GM12878 (cell line): Measurements from ENCODE around the gene GRIK4. TPM values are rescaled to one million over a fixed set of nuclear protein-coding genes. Genes with fewer than 3 reads are reported as not detected.

ENCODE experiments used
- ATAC-seq: fragments of 200-7000 bp; cut with Tn5 transposase; 3 replicates; pipeline ENCODE4 v1.9.1; 2020; ENCODE audit warnings: mild to moderate bottlenecking, moderate library complexity
- BruUV-seq: library from RNA; stranded (reverse); fragments of 400-500 nt; replicated peaks from 2 replicates; lab custom pipeline; 2021; lab: Mats Ljungman, UMichigan
- CTCF ChIA-PET: fragments of 300-600 bp; sonication (Branson Sonifier 250); formaldehyde crosslinking; extraction: SDS; loops from one replicate; lab custom pipeline; 2021; ENCODE audit warnings: inconsistent platforms; lab: Yijun Ruan, JAX
- POLR2A ChIA-PET: fragments of 350-600 bp; formaldehyde crosslinking; extraction: SDS; loops from one replicate; lab custom pipeline; 2021; ENCODE audit warnings: inconsistent platforms; lab: Charles Lee
- RAD21 ChIA-PET: fragments of 300-600 bp; sonication (Branson Sonifier 250); formaldehyde crosslinking; loops from one replicate; lab custom pipeline; 2023; ENCODE audit warnings: antibody characterized with exemption; ENCODE audit not compliant: unreplicated experiment; lab: Charles Lee
- SMC1A ChIA-PET: fragments of 300-600 bp; sonication (Branson Sonifier 250); formaldehyde crosslinking; loops from one replicate; lab custom pipeline; 2023; ENCODE audit not compliant: unreplicated experiment, uncharacterized antibody; lab: Charles Lee
- DNase-seq: peaks from one replicate; pipeline ENCODE4 v3.0.0-alpha.2; 2011; ENCODE audit warnings: low read depth, low spot score
- FAIRE-seq: peaks from 3 replicates; lab custom pipeline; 2011; peaks lifted over from hg19 to GRCh38; lab: Jason Lieb, UNC
- H2AFZ ChIP-seq: 2 replicates; pipeline ENCODE4 v1.6.0; 2011; ENCODE audit warnings: low read depth, low read length, control low read depth; ENCODE audit not compliant: control insufficient read depth
- H3K27ac ChIP-seq: 2 replicates; pipeline ENCODE4 v1.5.1; 2011; ENCODE audit warnings: control low read depth; ENCODE audit not compliant: control insufficient read depth, insufficient read depth
- H3K27me3 ChIP-seq, 2 experiments: replicated peaks in 1 of 2; 2 replicates each; pipeline versions ENCODE4 v1.6.0 to v1.6.1; 2011; ENCODE audit warnings: low read length in 1 of 2; ENCODE audit not compliant: control insufficient read depth in 2 of 2, insufficient read depth in 2 of 2
- H3K36me3 ChIP-seq, 2 experiments: 2 replicates each; pipeline ENCODE4 v1.5.1; 2011; ENCODE audit warnings: low read length in 1 of 2; ENCODE audit not compliant: control insufficient read depth in 2 of 2, insufficient read depth in 2 of 2
- H3K4me1 ChIP-seq: 2 replicates; pipeline ENCODE4 v1.6.1; 2011; ENCODE audit warnings: mild to moderate bottlenecking, low read length, moderate library complexity, mixed read lengths; ENCODE audit not compliant: control insufficient read depth, insufficient read depth
- H3K4me2 ChIP-seq: 2 replicates; pipeline ENCODE4 v1.6.0; 2011; ENCODE audit warnings: control low read depth; ENCODE audit not compliant: control insufficient read depth, insufficient read depth
- H3K4me3 ChIP-seq: fragments of 200-600 bp; sonication (generic); 2 replicates; pipeline ENCODE4 v1.5.1; 2016
- H3K79me2 ChIP-seq: 2 replicates; pipeline ENCODE4 v1.6.0; 2011; ENCODE audit warnings: low read length; ENCODE audit not compliant: control insufficient read depth, insufficient read depth
- H3K9ac ChIP-seq: 2 replicates; pipeline ENCODE4 v1.8.0; 2011; ENCODE audit warnings: low read length, control low read depth, mixed read lengths; ENCODE audit not compliant: control insufficient read depth, insufficient read depth
- H3K9me3 ChIP-seq: replicated peaks from 3 replicates; pipeline ENCODE4 v1.5.1; 2011; ENCODE audit warnings: mild to moderate bottlenecking, low read length; ENCODE audit not compliant: control insufficient read depth, insufficient read depth
- H4K20me1 ChIP-seq: 2 replicates; pipeline ENCODE4 v1.6.0; 2011; ENCODE audit not compliant: control insufficient read depth, insufficient read depth
- CEBPB ChIP-seq, 2 experiments: fragments of 150-350 bp in 1 of 2; IDR thresholded peaks; 2 replicates each; pipeline ENCODE4 v1.6.1; 2012 to 2014; ENCODE audit warnings: low read depth in 2 of 2, low read length in 2 of 2, borderline replicate concordance in 1 of 2, inconsistent platforms in 1 of 2
- CHD4 ChIP-seq: fragments of 200-600 bp; sonication (generic); IDR thresholded peaks from 2 replicates; pipeline ENCODE4 v1.6.1; 2016; ENCODE audit warnings: mild to moderate bottlenecking
- EZH2 ChIP-seq: IDR thresholded peaks from 2 replicates; pipeline ENCODE4 v1.6.1; 2012; ENCODE audit warnings: low read depth, mild to moderate bottlenecking, control low read depth, inconsistent platforms, low read length, borderline replicate concordance; ENCODE audit not compliant: control insufficient read depth
- PAX8 ChIP-seq: fragments of 450-650 bp; IDR thresholded peaks from 2 replicates; pipeline ENCODE4 v1.6.1; 2017; ENCODE audit warnings: mild to moderate bottlenecking, moderate library complexity
- ZNF207 ChIP-seq: fragments of 450-650 bp; IDR thresholded peaks from 2 replicates; pipeline ENCODE4 v1.6.1; 2014; ENCODE audit warnings: antibody characterized with exemption, mild to moderate bottlenecking, borderline replicate concordance
- WGBS: methylation state at CpG from one replicate; pipeline ENCODE4 v1.1.6; 2016; ENCODE audit warnings: low lambda C conversion rate; ENCODE audit not compliant: insufficient replicate concordance, insufficient coverage; ENCODE audit errors: missing lambda C conversion rate; 5-methylcytosine and 5-hydroxymethylcytosine counted together
- in situ Hi-C: fragments of 300-500 bp; cut with MboI; formaldehyde crosslinking; loops from 9 replicates; pipeline ENCODE4 v1.14.3; 2018; ENCODE audit warnings: mixed read lengths
- intact Hi-C: fragments of 100-400 bp; cut with micrococcal nuclease; formaldehyde crosslinking; loops from one replicate; pipeline ENCODE4 v1.14.2; 2022; ENCODE audit not compliant: unreplicated experiment
- polyA plus RNA-seq, 11 experiments: library from polyadenylated mRNA; depleted of rRNA in 4 of 11; unstranded in 6 of 11; stranded (reverse) in 5 of 11; fragments of >200 nt; fragmentation: Nextera tagmentation in 4 of 11; fragmentation: Illumina TruSeq in 1 of 11; extraction: Ambion mirVana in 4 of 11; extraction: Trizol in 1 of 11; gene quantifications; 1 replicate in 1 of 11; 2 replicates in 10 of 11; pipeline versions ENCODE4 v1.2.1 to v1.2.3, GENCODE V29; 2011 to 2016; ENCODE audit warnings: inconsistent platforms in 2 of 11, missing spikeins in 2 of 11, low read depth in 1 of 11
- total RNA-seq, 4 experiments: library from RNA; depleted of rRNA in 3 of 4; stranded (reverse); fragments of >200 nt in 3 of 4; fragmentation: Illumina TruSeq in 1 of 4; extraction: Trizol in 1 of 4; gene quantifications; 2 replicates each; pipeline versions ENCODE4 v1.2.1 to v1.2.3, GENCODE V29; 2013 to 2021
- TF ChIP-seq, protein P1 (sequence below): fragments of 450-650 bp; formaldehyde crosslinking; IDR thresholded peaks from 2 replicates; pipeline ENCODE4 v1.5.0; 2022; ENCODE audit warnings: mild to moderate bottlenecking, missing genetic modification characterization
- TF ChIP-seq, protein P2 (sequence below): IDR thresholded peaks from 2 replicates; pipeline ENCODE4 v1.6.1; 2011; ENCODE audit warnings: low read depth, low read length, improper control_type of control experiment, borderline replicate concordance
- TF ChIP-seq, protein P3 (sequence below): fragments of 150-350 bp; IDR thresholded peaks from 2 replicates; pipeline ENCODE4 v1.6.1; 2016; ENCODE audit warnings: low read depth, low read length
- TF ChIP-seq, protein P4 (sequence below): IDR thresholded peaks from 2 replicates; pipeline ENCODE4 v1.6.1; 2012; ENCODE audit warnings: mild to moderate bottlenecking, low read depth, low read length

Gene GRIK4
- total and polyA plus RNA-seq, 10 of the 15 experiments (the other 5 are each of a cell fraction or from before 2014, with no cell fraction given), result 0.33 to 3.6 (median 0.72) TPM

DNA sequence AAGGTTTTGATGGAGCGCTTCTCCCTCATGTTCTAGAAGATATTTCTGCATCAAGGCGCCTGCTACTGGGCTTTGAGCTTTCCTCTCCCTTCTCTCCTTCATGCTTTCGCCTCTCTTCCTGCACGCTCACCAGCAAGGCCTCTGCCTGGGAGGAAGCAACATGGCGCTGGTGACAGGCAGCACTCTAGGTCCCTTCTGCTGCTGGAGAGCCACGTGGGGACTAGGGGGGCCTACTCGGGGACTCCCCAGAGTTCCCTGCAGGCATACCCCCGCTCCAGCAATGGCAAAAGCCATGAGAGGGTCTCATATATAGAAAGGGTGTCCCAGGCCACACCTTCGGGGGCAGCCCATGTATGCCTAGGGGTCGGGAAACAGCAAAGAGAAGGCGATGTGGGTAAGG is 49.7 kb downstream of the GRIK4 start (continued):
- TF ChIP-seq CEBPB (IDR thresholded peaks at IDR 0.05; ENCODE audit: borderline replicate concordance in 1 of 2, low read depth in 2 of 2, low read length in 2 of 2) (no peak), CHD4 (no peak), PAX8 (no peak), ZNF207 (no peak)
- TF ChIP-seq, protein P1, sequence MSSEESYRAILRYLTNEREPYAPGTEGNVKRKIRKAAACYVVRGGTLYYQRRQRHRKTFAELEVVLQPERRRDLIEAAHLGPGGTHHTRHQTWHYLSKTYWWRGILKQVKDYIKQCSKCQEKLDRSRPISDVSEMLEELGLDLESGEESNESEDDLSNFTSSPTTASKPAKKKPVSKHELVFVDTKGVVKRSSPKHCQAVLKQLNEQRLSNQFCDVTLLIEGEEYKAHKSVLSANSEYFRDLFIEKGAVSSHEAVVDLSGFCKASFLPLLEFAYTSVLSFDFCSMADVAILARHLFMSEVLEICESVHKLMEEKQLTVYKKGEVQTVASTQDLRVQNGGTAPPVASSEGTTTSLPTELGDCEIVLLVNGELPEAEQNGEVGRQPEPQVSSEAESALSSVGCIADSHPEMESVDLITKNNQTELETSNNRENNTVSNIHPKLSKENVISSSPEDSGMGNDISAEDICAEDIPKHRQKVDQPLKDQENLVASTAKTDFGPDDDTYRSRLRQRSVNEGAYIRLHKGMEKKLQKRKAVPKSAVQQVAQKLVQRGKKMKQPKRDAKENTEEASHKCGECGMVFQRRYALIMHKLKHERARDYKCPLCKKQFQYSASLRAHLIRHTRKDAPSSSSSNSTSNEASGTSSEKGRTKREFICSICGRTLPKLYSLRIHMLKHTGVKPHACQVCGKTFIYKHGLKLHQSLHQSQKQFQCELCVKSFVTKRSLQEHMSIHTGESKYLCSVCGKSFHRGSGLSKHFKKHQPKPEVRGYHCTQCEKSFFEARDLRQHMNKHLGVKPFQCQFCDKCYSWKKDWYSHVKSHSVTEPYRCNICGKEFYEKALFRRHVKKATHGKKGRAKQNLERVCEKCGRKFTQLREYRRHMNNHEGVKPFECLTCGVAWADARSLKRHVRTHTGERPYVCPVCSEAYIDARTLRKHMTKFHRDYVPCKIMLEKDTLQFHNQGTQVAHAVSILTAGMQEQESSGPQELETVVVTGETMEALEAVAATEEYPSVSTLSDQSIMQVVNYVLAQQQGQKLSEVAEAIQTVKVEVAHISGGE (CRISPR knock-in tag), result no peak
- TF ChIP-seq, all 136 proteins: peak for 0

DNA sequence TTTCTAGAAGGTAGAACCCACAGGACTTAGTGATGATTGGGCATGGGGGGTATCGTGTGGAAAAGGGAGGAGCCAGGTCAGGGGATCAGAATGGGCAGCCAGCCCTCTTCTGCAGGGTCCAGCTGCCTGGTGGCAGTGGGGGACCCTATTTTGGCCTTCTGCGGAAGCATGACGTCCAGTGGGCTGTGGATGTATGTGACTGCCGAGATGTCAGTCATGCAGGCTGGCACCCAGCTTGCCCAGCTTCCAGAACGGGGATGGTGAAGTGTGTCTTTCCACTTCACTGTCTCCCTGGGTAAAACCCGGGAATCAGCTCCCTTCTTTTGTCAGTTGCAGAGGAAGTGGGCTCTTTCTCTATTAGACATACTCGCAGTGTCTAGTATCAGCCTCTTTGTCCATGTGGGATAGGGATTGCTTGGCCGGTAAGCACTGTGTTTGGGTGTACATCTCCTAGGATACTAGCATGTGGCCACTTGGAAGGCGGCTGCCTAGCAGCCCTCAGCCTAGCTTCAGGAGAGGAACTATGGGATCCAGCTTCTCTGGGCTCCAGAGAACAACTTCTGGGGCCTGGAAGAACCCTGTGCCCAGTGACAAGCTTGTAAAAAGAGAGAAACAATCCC is 51.4 kb downstream of the GRIK4 start:
- Histone ChIP-seq H3K9ac (no peak overlapping the region), H4K20me1 (no peaks in the 10 kb centered on the region), H2AFZ (no peak overlapping the region), H3K79me2 (no peaks in the 10 kb centered on the region), H3K4me3 (no peak overlapping the region), H3K27me3 (no peaks in the 10 kb centered on the region), H3K4me2 (no peak overlapping the region), H3K4me1 (peaks cover 18% of the 10 kb centered on the region), H3K9me3 (no peaks in the 10 kb centered on the region), H3K27ac (no peak overlapping the region), H3K36me3 (no peaks in the 10 kb centered on the region)
- ChIA-PET POLR2A (interaction anchor here (0.5 to 1.2 kb wide), 3 partner anchors 24 to 120 kb away, joined by 3 to 6 read pairs (median 3); no protein-coding TSS in a partner anchor), SMC1A (interaction anchor here (1.0 to 2.0 kb wide), 11 partner anchors 11 to 239 kb away, joined by 3 to 6 read pairs (median 4); no protein-coding TSS in a partner anchor), RAD21 (interaction anchor here (0.8 to 3.2 kb wide), 5 partner anchors 16 to 122 kb away, joined by 3 to 25 read pairs (median 3); partner anchors contain the start of gene GRIK4), CTCF (interaction anchor here (0.6 to 4.7 kb wide), 8 partner anchors 15 to 367 kb away, joined by 3 to 38 read pairs (median 4); no protein-coding TSS in a partner anchor)
- intact Hi-C loops (no loop called here), in situ Hi-C loops (no loop called here)
- no TSS peak for BruUV-seq
- DNase-seq (no peak), ATAC-seq (no peak), FAIRE-seq (no peak)
- 86% methylated on average over 9 of the region's 9 CpGs for WGBS
- TF ChIP-seq, protein P2, sequence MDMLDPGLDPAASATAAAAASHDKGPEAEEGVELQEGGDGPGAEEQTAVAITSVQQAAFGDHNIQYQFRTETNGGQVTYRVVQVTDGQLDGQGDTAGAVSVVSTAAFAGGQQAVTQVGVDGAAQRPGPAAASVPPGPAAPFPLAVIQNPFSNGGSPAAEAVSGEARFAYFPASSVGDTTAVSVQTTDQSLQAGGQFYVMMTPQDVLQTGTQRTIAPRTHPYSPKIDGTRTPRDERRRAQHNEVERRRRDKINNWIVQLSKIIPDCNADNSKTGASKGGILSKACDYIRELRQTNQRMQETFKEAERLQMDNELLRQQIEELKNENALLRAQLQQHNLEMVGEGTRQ, result no peak
- TF ChIP-seq, protein P3, sequence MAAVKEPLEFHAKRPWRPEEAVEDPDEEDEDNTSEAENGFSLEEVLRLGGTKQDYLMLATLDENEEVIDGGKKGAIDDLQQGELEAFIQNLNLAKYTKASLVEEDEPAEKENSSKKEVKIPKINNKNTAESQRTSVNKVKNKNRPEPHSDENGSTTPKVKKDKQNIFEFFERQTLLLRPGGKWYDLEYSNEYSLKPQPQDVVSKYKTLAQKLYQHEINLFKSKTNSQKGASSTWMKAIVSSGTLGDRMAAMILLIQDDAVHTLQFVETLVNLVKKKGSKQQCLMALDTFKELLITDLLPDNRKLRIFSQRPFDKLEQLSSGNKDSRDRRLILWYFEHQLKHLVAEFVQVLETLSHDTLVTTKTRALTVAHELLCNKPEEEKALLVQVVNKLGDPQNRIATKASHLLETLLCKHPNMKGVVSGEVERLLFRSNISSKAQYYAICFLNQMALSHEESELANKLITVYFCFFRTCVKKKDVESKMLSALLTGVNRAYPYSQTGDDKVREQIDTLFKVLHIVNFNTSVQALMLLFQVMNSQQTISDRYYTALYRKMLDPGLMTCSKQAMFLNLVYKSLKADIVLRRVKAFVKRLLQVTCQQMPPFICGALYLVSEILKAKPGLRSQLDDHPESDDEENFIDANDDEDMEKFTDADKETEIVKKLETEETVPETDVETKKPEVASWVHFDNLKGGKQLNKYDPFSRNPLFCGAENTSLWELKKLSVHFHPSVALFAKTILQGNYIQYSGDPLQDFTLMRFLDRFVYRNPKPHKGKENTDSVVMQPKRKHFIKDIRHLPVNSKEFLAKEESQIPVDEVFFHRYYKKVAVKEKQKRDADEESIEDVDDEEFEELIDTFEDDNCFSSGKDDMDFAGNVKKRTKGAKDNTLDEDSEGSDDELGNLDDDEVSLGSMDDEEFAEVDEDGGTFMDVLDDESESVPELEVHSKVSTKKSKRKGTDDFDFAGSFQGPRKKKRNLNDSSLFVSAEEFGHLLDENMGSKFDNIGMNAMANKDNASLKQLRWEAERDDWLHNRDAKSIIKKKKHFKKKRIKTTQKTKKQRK, result no peak
- no peak for TF ChIP-seq EZH2
- TF ChIP-seq, protein P4, sequence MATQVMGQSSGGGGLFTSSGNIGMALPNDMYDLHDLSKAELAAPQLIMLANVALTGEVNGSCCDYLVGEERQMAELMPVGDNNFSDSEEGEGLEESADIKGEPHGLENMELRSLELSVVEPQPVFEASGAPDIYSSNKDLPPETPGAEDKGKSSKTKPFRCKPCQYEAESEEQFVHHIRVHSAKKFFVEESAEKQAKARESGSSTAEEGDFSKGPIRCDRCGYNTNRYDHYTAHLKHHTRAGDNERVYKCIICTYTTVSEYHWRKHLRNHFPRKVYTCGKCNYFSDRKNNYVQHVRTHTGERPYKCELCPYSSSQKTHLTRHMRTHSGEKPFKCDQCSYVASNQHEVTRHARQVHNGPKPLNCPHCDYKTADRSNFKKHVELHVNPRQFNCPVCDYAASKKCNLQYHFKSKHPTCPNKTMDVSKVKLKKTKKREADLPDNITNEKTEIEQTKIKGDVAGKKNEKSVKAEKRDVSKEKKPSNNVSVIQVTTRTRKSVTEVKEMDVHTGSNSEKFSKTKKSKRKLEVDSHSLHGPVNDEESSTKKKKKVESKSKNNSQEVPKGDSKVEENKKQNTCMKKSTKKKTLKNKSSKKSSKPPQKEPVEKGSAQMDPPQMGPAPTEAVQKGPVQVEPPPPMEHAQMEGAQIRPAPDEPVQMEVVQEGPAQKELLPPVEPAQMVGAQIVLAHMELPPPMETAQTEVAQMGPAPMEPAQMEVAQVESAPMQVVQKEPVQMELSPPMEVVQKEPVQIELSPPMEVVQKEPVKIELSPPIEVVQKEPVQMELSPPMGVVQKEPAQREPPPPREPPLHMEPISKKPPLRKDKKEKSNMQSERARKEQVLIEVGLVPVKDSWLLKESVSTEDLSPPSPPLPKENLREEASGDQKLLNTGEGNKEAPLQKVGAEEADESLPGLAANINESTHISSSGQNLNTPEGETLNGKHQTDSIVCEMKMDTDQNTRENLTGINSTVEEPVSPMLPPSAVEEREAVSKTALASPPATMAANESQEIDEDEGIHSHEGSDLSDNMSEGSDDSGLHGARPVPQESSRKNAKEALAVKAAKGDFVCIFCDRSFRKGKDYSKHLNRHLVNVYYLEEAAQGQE, result no peak
